GM21515 (cell line): ENCODE results near the gene ZNF708.
A peak's percentile ranks its signal among the peaks of the same experiment; 100 is the strongest.
"Not testable (repeated sequence)": the region's sequence is repeated elsewhere in the genome, so short reads cannot be mapped to it uniquely, and the experiment has no call there.

Experiments used
- ATAC-seq: cut with Tn5 transposase; IDR thresholded peaks from one replicate; pipeline ENCODE4 v1.9.1; 2021; ENCODE audit not compliant: unreplicated experiment

The ZNF708 gene

DNA sequence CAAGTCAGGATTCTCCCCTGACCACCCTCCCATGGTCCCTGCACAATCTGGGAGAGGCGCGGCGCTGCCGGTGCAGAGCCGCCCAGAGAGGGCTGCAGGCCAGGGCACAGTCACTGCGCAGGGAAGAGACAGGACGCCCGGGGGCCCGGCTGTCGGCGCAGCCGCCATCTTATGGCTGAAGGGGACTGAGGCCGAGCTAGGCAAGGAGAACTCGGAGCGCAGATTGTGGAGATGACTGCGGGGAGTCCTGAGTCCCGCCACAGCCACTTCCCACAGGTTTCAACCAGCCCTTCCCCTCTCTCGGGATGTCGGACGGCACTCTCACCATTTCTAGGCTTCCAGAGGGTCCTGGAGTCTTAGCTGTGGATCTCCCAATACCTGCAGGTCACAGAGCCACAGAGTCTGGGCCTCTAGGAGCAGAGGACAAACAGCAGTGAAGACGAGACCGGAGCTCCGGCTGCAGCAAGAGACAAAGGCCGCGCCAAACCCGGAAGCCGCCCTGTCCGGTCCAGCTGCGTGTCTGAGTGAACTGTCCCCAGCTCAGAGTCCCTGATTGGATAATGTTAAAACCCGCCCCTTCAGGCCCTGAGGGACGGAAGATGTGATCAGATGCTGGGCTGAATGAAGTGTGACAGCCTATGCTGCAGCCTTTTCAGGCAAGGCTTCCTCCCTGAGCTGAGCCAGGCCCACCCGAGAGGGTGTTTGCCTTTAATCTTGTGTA, at the start of gene ZNF708:
Gene ZNF708, minus strand, starts transcription at position 526 of the 721 bp plus-strand sequence. Its CDS starts 198 bp downstream, at position 328.
- ATAC-seq = peak; percentile 98

DNA sequence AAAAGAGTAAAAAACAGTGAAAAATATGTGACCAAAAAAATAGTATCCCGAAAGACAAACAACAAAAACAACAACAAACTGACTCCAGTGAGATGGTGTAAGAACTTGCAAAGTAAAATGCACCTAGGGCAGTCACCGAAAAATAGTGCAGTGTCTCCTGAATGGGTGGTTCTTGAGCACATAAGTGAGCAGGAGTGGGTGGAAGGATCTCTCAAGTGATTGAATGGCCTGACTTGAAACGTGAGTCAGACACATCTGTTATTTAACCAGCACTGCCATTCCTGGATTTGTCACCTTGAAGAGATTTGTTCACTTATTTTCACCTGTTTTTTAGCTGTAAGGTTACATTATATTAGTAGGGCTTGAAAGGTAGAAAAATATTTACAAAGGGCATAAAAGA, 33.1 kb upstream of the ZNF708 start:
- ATAC-seq = no peak

GRCh38 chr19:21358768-21359451, 29.7 kb upstream of the ZNF708 start, which contains the start of gene ZNF738:
Gene ZNF738, plus strand, starts transcription at chr19:21359000. Its CDS starts 141 bp downstream, at chr19:21359141.
- peak; percentile 94 for ATAC-seq

GRCh38 chr19:21352830-21353229, 23.6 kb upstream of the ZNF708 start:
- no peak for ATAC-seq

DNA sequence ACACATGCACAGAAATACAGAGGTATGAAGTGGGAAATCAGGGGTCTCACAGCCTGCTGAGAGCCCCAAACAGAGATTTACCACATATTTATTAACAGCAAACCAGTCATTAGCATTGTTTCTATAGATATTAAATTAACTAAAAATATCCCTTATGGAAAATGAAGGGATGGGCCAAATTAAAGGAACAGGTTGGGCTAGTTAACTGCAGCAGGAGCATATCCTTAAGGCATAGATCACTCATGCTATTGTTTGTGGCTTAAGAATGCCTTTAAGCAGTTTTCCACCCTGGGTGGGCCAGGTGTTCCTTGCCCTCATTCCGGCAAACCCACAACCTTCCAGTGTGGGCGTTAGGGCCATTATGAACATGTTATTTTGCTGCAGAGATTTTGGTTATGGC, 15.6 kb upstream of the ZNF708 start:
- not testable (repeated sequence) for ATAC-seq

DNA sequence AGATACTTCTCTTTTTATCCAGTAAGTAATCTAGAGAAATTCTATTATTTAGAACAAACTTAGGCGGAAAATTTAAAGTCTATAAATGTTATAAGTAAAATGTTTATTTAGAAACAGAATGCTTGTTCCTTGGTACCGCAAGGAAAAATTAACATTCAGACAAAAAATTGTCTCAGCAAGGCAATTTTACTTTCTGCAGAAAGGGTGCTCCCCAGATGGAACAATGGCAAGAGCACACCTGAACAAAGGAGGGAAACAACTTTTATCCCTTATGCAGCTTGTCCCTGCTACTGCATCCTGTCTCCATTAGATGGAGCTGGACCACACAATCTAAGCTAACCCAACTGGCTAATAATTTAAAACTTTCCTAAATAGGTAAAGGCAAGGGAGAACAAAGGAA, 6.5 kb upstream of the ZNF708 start:
- no peak for ATAC-seq

- no peak for ATAC-seq
These were observed 804 bp downstream of the ZNF708 start for GRCh38 chr19:21328406-21328805.

- ATAC-seq = no peak
These were observed 3.0 kb downstream of the ZNF708 start for GRCh38 chr19:21326169-21326568.

- no peak for ATAC-seq
These were observed 6.2 kb downstream of the ZNF708 start for GRCh38 chr19:21323000-21323399.

DNA sequence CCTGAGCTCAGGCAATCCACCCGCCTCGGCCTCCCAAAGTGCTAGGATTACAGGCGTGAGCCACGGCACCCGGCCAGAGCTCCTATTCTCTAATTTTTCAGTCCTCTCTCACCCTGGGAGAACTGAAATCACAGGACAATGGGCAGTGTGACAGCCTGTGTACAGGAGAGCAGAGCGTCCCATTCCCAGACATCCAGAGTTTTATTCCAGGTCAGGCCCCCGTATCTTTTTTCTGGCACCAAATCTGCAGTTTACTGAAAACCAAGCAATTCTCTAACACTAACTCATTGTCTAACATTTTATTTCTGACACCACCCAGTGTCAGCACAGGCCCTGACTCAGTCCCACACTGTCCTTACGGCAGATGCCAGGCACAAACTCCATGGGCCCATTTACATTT, 6.7 kb downstream of the ZNF708 start:
- no peak for ATAC-seq

GRCh38 chr19:21321996-21322395, 7.2 kb downstream of the ZNF708 start:
- no peak for ATAC-seq

GRCh38 chr19:21321134-21321533, 8.1 kb downstream of the ZNF708 start:
- no peak for ATAC-seq

DNA sequence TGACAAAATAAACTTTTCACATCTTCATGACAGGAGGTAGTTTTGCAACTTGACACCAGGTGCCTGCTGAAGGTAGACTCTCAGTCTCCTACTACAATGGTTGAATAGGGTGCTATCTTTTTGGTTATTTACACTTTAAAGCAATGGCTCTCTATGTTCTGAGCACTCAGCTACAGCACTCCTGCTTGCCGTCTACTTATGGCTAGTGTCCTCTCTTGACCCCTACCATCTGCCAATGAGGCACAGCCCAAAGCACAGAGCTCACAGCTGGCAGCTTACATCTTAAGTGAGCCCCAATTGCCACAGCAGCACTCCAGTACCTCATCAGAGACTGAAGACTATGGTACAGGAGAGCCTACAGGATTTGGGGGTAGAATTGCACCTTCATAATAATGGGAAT, 11.4 kb downstream of the ZNF708 start:
- ATAC-seq = no peak

- no peak for ATAC-seq
These were observed 14.5 kb downstream of the ZNF708 start for GRCh38 chr19:21314676-21315075.

DNA sequence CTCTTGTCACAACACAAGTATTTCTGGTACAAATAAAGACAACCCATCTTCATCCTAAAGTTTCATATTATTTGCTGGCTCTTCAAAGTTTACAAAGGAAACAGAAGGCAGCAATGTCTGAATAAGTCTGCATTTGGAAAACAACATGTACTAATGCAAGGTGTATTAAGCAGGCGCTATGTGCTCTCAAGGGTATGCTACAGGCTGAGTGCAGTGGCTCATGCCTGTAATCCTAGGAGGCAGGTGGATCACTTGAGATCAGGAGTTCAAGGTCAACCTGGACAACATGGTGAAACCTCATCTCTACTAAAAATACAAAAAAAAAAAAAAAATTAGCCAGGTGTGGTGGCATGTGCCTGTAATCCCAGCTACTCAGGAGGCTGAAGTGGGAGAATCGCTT, 16.4 kb downstream of the ZNF708 start:
- not testable (repeated sequence) for ATAC-seq

DNA sequence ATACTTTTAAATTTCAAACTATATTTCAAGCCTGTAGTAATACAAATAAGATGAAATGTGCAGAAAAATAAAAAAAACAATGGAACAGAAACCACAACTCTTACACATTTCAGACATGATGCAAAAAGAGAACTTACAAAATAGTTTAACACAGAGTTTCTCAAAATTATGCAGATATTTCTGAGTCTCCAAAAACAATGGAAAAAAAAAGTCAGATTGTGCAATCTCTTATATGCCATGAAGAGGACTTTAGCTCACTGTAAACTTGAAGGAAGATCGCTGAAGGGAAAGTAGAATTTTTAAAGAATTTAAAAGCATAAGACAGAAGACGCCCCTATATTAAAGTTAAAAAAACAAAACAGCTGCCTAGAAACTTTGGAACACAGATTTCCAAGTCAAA, 20.4 kb downstream of the ZNF708 start:
- no peak for ATAC-seq

DNA sequence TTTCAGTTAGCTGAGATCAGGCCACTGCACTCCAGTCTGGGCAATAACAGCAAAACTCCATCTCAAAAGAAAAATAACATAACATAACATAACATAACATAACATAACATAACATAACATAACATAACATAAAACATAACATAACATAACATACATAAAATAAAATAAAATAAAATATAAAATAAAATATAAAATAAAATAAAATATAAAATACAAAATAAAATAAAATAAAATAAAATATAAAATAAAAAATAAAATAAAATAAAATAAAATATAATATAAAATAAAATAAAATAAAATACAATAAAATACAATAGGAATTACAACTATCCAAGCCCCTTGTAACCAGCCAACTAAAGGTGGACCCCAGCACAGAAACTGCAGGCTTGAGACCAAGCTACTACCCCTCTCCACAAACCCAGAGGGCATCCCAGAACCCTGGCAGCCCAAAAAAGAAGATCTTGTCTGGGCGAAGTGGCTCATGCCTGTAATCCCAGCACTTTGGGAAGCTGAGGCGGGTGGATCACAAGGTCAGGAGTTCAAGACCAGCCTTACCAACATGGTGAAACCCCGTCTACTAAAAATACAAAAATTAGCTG, 22.2 kb downstream of the ZNF708 start:
- not testable (repeated sequence) for ATAC-seq

GRCh38 chr19:21293768-21294167, 35.4 kb downstream of the ZNF708 start:
- ATAC-seq = not testable (repeated sequence)

DNA sequence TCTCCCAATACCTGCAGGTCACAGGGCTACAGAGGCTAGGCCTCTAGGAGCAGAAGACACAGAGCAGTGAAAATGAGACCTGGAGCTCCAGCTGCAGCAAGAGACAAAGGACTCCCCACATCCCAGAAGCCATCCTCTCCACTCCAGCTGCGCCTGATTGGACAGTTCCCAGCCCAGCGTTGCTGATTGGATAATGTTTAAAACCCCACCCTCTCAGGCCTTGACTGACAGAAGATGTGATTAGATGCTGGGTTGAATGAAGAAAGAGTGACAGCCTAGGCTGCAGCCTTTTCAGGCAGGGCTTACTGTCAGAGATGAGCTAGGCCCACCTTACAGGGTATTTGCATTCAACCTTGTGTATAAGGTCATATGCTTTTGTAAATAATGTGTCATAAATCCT, 59.4 kb downstream of the ZNF708 start:
- ATAC-seq = no peak

GRCh38 chr19:21264891-21265290, 64.3 kb downstream of the ZNF708 start:
- no peak for ATAC-seq

DNA sequence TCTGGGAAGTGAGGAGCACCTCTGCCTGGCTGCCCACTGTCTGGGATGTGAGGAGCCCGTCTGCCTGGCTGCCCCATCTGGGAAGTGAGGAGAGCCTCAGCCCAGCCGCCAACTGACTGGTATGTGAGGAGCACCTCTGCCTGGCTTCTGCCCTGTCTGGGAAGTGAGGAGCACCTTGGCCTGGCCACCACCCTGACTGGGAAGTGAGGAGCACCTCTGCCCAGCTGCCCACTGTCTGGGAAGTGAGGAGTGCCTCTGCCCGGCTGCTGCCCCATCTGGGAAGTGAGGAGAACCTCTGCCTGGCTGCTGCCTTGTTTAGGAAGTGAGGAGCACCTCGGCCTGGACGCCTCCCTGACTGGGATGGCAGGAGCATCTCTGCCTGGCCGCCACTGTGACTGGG, 64.8 kb downstream of the ZNF708 start:
- no peak for ATAC-seq

- ATAC-seq = not testable (repeated sequence)
These were observed 68.3 kb downstream of the ZNF708 start for GRCh38 chr19:21260848-21261381.
